Mucosa of descending colon (tissue), 3 donors: ENCODE data around the gene GALNT18. TPM values are rescaled to one million over a fixed set of nuclear protein-coding genes. Genes with fewer than 3 reads are reported as not detected.

ENCODE experiments used
- ATAC-seq: fragments of 200-7000 bp; cut with Tn5 transposase; one replicate; pipeline ENCODE4 v1.9.1; 2020; ENCODE audit warnings: mild to moderate bottlenecking, moderate library complexity
- DNase-seq, 3 donors: peaks; one replicate each; pipeline ENCODE4 v3.0.0-alpha.2; 2020
- H3K36me3 ChIP-seq: fragments of 200-600 bp; one replicate; pipeline ENCODE4 v1.8.0; 2021; ENCODE audit warnings: low read depth, mild to moderate bottlenecking
- H3K4me1 ChIP-seq: fragments of 200-600 bp; one replicate; pipeline ENCODE4 v1.8.0; 2021; ENCODE audit warnings: low read depth, mild to moderate bottlenecking
- H3K4me3 ChIP-seq: fragments of 200-600 bp; one replicate; pipeline ENCODE4 v1.8.0; 2021; ENCODE audit warnings: mild to moderate bottlenecking
- H3K9me3 ChIP-seq: fragments of 200-600 bp; one replicate; pipeline ENCODE4 v1.8.0; 2021; ENCODE audit warnings: mild to moderate bottlenecking
- intact Hi-C, 2 donors: fragments of 100-400 bp; cut with DNase I in 1 of 2; cut with micrococcal nuclease in 1 of 2; formaldehyde crosslinking; loops; one replicate each; pipeline versions ENCODE4 v1.11.0 to v1.11.1; 2022; cut with DNase I, micrococcal nuclease
- total RNA-seq, 3 donors: library from RNA; stranded (reverse); fragmentation: NEBNext Ultra II Directional in 2 of 3; extraction: Animal tissue kit (Norgen Biotek cat#: 25700) in 2 of 3; gene quantifications; one replicate each; pipeline versions ENCODE4 v1.2.1 to v1.2.4, GENCODE V29; 2021 to 2023
- TF ChIP-seq, protein P1 (sequence below): fragments of 200-600 bp; IDR thresholded peaks from one replicate; pipeline ENCODE4 v1.8.0; 2022; ENCODE audit warnings: antibody characterized with exemption, mild to moderate bottlenecking
- donor health status: DM: no; HTN: no; CAD: no; lungs with moderate emphysema.
- donor health status: DM: no; HTN: no; CAD: no.
- donor health status: DM: no; HTN: yes; CAD: no.

Gene GALNT18
- total RNA-seq, 3 donors from 2014 or later = 2.0 to 27.8 (median 5.4) TPM

DNA sequence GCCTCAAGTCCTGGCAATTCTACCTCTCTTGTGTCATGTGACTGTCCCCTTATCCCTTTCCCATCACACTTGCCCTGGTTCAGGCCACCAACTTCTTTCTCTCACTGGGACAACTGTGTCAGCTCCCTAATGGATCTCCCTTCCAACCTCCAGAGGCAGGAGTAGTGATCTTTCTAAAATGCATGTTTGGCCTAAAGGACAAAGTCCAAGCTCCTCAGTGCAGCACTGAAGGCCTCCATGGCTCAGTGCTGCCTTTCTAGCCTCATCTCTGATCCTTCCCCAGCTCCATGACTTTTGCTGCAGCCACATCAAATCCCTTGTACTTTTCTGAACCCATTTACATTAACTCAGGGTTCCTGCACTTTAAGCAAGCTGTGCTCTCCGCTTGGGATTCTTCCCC, 349.6 kb downstream of the GALNT18 start:
- Histone ChIP-seq H3K4me3 (no peak overlapping the region), H3K36me3 (no peaks in the 10 kb centered on the region), H3K9me3 (no peaks in the 10 kb centered on the region), H3K4me1 (no peaks in the 10 kb centered on the region)
- DNase-seq = no peak
- TF ChIP-seq, protein P1, sequence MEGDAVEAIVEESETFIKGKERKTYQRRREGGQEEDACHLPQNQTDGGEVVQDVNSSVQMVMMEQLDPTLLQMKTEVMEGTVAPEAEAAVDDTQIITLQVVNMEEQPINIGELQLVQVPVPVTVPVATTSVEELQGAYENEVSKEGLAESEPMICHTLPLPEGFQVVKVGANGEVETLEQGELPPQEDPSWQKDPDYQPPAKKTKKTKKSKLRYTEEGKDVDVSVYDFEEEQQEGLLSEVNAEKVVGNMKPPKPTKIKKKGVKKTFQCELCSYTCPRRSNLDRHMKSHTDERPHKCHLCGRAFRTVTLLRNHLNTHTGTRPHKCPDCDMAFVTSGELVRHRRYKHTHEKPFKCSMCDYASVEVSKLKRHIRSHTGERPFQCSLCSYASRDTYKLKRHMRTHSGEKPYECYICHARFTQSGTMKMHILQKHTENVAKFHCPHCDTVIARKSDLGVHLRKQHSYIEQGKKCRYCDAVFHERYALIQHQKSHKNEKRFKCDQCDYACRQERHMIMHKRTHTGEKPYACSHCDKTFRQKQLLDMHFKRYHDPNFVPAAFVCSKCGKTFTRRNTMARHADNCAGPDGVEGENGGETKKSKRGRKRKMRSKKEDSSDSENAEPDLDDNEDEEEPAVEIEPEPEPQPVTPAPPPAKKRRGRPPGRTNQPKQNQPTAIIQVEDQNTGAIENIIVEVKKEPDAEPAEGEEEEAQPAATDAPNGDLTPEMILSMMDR = no peak
- intact Hi-C loops = no loop called here
- no peak for ATAC-seq

DNA sequence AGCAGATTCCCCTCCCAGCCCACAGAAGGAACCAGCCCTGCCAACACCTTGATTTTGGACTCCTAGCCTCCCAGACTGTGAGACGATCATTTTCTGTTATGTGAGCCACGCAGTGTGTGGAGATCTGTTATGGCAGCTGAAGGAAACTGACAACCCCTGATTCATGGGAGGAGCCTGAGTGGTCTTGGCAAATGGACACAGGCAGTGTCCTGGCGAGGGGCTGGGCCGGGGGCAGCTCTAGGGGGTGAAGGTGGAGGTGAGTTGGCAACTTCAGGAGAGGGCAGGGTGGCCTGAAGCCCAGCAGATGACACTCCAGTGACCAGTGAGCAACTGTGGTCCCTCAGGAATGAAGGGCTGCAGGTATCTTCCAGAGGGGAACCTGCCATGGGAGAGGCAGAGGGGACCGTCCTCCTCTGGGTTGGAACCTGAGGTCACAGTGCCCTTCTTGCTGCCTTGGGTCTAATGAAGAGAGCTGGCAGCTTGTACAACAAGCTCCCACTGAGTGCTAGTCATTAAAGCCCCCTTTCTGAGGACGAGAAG, 351.5 kb downstream of the GALNT18 start:
- no peak for ATAC-seq
- TF ChIP-seq, protein P1 = no peak
- no peak for DNase-seq
- intact Hi-C loops = no loop called here
- H3K4me3 ChIP-seq = no peak overlapping the region
- H3K4me1 ChIP-seq = no peaks in the 10 kb centered on the region
- no peaks in the 10 kb centered on the region for H3K9me3 ChIP-seq
- no peaks in the 10 kb centered on the region for H3K36me3 ChIP-seq

- no peaks in the 10 kb centered on the region for H3K9me3 ChIP-seq
- intact Hi-C loops = no loop called here
- ATAC-seq (no peak), DNase-seq (no peak)
- TF ChIP-seq, protein P1 = no peak
- no peaks in the 10 kb centered on the region for H3K4me1 ChIP-seq
- H3K36me3 ChIP-seq = no peaks in the 10 kb centered on the region
- H3K4me3 ChIP-seq = no peak overlapping the region
Observed at GRCh38 chr11:11268706-11269105, 353.1 kb downstream of the GALNT18 start.

DNA sequence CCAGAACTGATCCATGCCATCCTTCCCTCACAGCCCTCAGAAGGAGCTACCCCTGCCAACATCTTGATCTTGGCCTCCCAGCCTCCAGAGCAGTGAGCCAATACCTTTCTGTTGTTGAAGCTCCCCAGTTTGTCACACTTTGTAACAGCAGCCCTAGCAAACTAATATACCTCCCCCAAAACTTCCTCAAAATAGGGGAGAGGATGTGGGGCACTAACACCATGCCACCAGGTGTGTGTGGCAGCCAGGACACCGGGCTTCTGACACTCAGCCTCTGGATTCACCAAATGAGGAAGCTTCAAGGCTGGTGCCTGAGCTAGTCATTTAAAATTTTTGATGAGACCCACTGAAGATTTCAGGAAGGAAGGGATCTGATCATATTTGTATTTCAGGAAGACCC, 353.7 kb downstream of the GALNT18 start:
- intact Hi-C loops = no loop called here
- Histone ChIP-seq H3K4me1 (no peaks in the 10 kb centered on the region), H3K36me3 (no peaks in the 10 kb centered on the region), H3K9me3 (no peaks in the 10 kb centered on the region), H3K4me3 (no peak overlapping the region)
- TF ChIP-seq, protein P1 = no peak
- ATAC-seq (no peak), DNase-seq (no peak)

- TF ChIP-seq, protein P1 = no peak
- no peak overlapping the region for H3K4me3 ChIP-seq
- no peaks in the 10 kb centered on the region for H3K9me3 ChIP-seq
- no peaks in the 10 kb centered on the region for H3K36me3 ChIP-seq
- DNase-seq = no peak
- no peaks in the 10 kb centered on the region for H3K4me1 ChIP-seq
- no peak for ATAC-seq
- intact Hi-C loops = no loop called here
Observed at GRCh38 chr11:11267312-11267711, 354.5 kb downstream of the GALNT18 start.

GRCh38 chr11:11265994-11266606, 355.7 kb downstream of the GALNT18 start:
- H3K4me3 ChIP-seq = no peak overlapping the region
- intact Hi-C loops = no loop called here
- H3K36me3 ChIP-seq = no peaks in the 10 kb centered on the region
- no peaks in the 10 kb centered on the region for H3K9me3 ChIP-seq
- ATAC-seq = peak; percentile 87
- no peaks in the 10 kb centered on the region for H3K4me1 ChIP-seq
- TF ChIP-seq, protein P1 = peak; percentile 70
- DNase-seq = peak in 2 of 3 donors; percentile 74 to 78
